ENCODE results near the gene EVA1A.

The EVA1A gene

DNA sequence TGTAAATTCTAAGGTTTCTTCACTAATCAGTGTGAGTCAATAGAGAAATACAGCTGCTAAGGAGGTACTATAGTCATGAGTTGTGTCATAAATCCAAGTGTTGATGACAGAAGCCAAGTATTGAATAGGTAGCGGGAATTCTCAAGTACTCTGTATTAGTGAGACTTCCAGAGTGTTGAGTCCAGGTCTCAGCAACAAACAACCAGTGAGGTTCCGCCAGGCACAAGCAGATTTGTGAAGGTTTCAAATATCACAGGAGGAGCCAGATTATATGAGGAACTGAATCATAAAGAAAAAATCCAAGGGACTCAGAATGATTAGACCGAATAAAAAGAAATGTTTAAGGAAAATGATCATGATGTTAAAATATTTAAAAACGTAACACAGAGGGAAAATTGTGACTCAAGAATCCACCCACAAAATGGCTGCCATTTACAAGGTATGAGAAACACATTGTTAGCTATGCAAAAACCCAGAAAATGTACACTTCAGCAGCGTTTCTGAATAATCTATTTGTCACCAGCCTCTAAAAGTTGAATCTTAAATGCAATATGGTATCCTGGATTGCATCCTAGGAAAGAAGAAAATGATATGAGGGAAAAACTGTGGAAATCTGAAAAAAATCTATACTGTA is 27.3 kb upstream of the EVA1A start:
- Histone ChIP-seq H3K27me3 (replicated peaks) (no peaks in the 10 kb centered on the region), H3K4me3 (ENCODE audit: low read depth, low read length) (no peak overlapping the region), H3K27ac (peak overlapping the region; percentile 82), H3K36me3 (replicated peaks) (no peaks in the 10 kb centered on the region)
- TF ChIP-seq, protein P1, sequence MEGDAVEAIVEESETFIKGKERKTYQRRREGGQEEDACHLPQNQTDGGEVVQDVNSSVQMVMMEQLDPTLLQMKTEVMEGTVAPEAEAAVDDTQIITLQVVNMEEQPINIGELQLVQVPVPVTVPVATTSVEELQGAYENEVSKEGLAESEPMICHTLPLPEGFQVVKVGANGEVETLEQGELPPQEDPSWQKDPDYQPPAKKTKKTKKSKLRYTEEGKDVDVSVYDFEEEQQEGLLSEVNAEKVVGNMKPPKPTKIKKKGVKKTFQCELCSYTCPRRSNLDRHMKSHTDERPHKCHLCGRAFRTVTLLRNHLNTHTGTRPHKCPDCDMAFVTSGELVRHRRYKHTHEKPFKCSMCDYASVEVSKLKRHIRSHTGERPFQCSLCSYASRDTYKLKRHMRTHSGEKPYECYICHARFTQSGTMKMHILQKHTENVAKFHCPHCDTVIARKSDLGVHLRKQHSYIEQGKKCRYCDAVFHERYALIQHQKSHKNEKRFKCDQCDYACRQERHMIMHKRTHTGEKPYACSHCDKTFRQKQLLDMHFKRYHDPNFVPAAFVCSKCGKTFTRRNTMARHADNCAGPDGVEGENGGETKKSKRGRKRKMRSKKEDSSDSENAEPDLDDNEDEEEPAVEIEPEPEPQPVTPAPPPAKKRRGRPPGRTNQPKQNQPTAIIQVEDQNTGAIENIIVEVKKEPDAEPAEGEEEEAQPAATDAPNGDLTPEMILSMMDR (IDR thresholded peaks at IDR 0.05; ENCODE audit: low read depth, low read length, missing control alignments) = no peak
- in situ Hi-C loops (cut with HindIII; ENCODE audit: low pct_ligation_motif_present, low sequenced_read_pairs) = no loop called here
- DNase-seq = peak; percentile 81

DNA sequence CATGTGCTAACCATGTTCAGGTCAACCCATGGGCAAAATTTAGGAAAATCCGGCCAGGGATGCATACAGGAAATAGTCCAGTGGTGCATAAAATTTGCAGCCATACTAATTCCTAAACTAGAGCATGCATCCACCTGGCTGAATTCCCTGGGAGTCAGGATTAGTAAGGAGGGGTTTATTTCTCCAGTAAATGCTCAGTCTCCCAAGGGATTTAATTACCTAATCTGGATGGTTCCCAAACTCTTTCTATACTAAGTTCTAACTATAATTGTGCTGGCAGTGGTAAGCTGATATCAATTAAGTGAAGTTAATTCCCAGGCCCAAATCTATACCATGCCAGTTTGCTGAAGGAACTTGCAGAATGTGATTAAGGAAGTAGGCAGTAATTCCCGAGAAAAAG is 26.2 kb upstream of the EVA1A start:
- Histone ChIP-seq H3K36me3 (replicated peaks) (no peaks in the 10 kb centered on the region), H3K4me3 (ENCODE audit: low read depth, low read length) (no peak overlapping the region), H3K27me3 (replicated peaks) (no peaks in the 10 kb centered on the region), H3K27ac (no peak overlapping the region)
- in situ Hi-C loops (cut with HindIII; ENCODE audit: low pct_ligation_motif_present, low sequenced_read_pairs) = no loop called here
- no peak for DNase-seq
- TF ChIP-seq, protein P1 (IDR thresholded peaks at IDR 0.05; ENCODE audit: low read depth, low read length, missing control alignments) = no peak

DNA sequence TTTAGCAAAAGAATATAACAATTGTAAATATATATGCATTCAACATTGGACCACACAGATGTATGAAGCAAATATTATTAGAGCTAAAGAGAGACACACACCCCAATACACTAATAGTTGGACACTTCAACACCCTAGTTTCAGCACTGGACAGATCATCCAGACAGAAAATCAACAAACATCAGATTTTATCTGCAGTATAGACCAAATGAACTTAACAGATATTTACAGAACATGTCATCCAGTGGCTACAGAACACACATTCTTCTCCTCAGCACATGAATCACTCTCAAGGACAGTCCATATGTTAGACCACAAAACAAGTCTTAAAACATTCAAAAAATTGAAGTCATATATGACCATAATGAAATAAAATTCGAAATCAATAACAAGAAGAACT is 22.1 kb upstream of the EVA1A start:
- Histone ChIP-seq H3K27ac (no peak overlapping the region), H3K36me3 (replicated peaks) (no peaks in the 10 kb centered on the region), H3K27me3 (replicated peaks) (no peaks in the 10 kb centered on the region), H3K4me3 (ENCODE audit: low read depth, low read length) (no peak overlapping the region)
- TF ChIP-seq, protein P1 (IDR thresholded peaks at IDR 0.05; ENCODE audit: low read depth, low read length, missing control alignments) = no peak
- in situ Hi-C loops (cut with HindIII; ENCODE audit: low pct_ligation_motif_present, low sequenced_read_pairs) = no loop called here
- DNase-seq = no peak

DNA sequence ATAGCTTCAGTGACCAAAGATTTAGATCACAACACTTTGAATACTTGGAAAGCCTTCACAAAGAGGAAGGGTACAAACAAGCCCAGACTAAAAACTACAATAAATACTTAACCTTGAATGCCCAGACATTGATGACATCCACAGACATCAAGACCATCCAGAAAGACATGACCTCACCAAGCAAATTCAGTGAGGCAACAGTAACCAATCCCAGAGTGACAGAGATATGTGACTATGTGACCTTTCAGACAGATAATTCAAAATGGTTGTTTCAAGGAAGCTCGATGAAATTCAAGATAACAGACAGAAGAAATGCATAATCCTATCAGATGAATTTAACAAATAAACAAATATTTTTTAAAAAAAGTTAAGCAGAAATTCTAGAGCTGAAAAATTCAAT is 19.9 kb upstream of the EVA1A start:
- DNase-seq = no peak
- Histone ChIP-seq H3K27ac (no peak overlapping the region), H3K27me3 (replicated peaks) (no peaks in the 10 kb centered on the region), H3K4me3 (ENCODE audit: low read depth, low read length) (no peak overlapping the region), H3K36me3 (replicated peaks) (no peaks in the 10 kb centered on the region)
- TF ChIP-seq, protein P1 (IDR thresholded peaks at IDR 0.05; ENCODE audit: low read depth, low read length, missing control alignments) = no peak
- in situ Hi-C loops (cut with HindIII; ENCODE audit: low pct_ligation_motif_present, low sequenced_read_pairs) = no loop called here

DNA sequence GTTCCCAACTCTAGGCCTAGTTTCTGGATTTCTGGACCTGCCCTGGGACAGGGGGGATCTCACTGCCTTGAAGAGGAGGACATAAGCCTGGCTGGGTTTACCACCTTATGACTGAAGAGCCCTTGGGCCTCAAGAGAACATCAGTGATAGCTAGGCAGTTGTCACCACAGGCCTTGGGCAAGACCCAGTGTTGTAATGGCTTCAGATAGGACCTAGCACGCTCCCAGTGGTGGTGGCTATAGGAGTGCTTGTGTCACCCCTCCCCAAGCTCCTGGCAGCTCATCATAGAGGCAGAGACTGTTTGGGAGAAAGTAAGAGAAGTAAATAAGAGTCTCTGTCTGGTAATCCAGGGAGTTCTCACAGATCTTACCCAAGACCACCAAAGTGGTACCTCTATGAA is 19.4 kb upstream of the EVA1A start:
- Histone ChIP-seq H3K27me3 (replicated peaks) (no peaks in the 10 kb centered on the region), H3K4me3 (ENCODE audit: low read depth, low read length) (no peak overlapping the region), H3K27ac (no peak overlapping the region), H3K36me3 (replicated peaks) (no peaks in the 10 kb centered on the region)
- DNase-seq = no peak
- TF ChIP-seq, protein P1 (IDR thresholded peaks at IDR 0.05; ENCODE audit: low read depth, low read length, missing control alignments) = no peak
- in situ Hi-C loops (cut with HindIII; ENCODE audit: low pct_ligation_motif_present, low sequenced_read_pairs) = no loop called here

DNA sequence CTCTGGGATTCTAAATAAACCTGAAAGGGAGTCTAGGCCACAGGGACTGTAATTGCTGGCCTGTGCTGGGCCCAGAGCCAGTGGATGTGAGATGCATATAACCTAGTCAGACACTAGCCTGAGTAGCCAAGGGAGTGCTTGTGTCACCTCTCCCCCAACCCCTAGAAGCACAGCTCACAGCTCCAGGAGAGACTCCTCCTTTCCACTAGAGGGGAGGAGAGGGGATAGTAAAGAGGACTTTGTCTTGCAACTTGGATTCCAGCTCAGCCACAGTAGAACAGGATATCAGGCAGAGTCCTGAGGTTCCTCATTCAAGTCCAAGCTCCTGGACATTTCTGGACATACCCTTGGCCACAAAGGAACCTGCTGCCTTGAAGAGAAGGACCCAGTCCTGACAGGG is 18.4 kb upstream of the EVA1A start:
- Histone ChIP-seq H3K36me3 (replicated peaks) (no peaks in the 10 kb centered on the region), H3K27ac (no peak overlapping the region), H3K27me3 (replicated peaks) (no peaks in the 10 kb centered on the region), H3K4me3 (ENCODE audit: low read depth, low read length) (no peak overlapping the region)
- TF ChIP-seq, protein P1 (IDR thresholded peaks at IDR 0.05; ENCODE audit: low read depth, low read length, missing control alignments) = no peak
- in situ Hi-C loops (cut with HindIII; ENCODE audit: low pct_ligation_motif_present, low sequenced_read_pairs) = no loop called here
- DNase-seq = no peak

Data from brain microvascular endothelial cell (primary cell).